IgD-negative memory B cell (primary cell): ENCODE data around the gene CLRN1. TPM values are rescaled to one million over a fixed set of nuclear protein-coding genes. Genes with fewer than 3 reads are reported as not detected.

ENCODE experiments used
- H3K27ac Mint-ChIP-seq, 3 donors: one replicate each; pipeline ENCODE4 v1.8.0; 2020 to 2022; ENCODE audit warnings: mild to moderate bottlenecking in 3 of 3, mixed read lengths in 3 of 3, moderate library complexity in 1 of 3
- H3K27me3 Mint-ChIP-seq: one replicate; pipeline ENCODE4 v1.8.0; 2021; ENCODE audit warnings: mixed read lengths
- H3K36me3 Mint-ChIP-seq: one replicate; pipeline ENCODE4 v1.8.0; 2020; ENCODE audit warnings: mild to moderate bottlenecking, mixed read lengths
- H3K4me1 Mint-ChIP-seq, 3 donors: one replicate each; pipeline ENCODE4 v1.8.0; 2020 to 2022; ENCODE audit warnings: mixed read lengths in 3 of 3, mild to moderate bottlenecking in 1 of 3
- H3K4me3 Mint-ChIP-seq, 4 donors: one replicate each; pipeline ENCODE4 v1.8.0; 2020 to 2022; ENCODE audit warnings: mild to moderate bottlenecking in 4 of 4, mixed read lengths in 4 of 4, moderate library complexity in 3 of 4
- H3K9me3 Mint-ChIP-seq, 3 donors: one replicate each; pipeline ENCODE4 v1.8.0; 2020 to 2021; ENCODE audit warnings: mixed read lengths in 3 of 3, mild to moderate bottlenecking in 1 of 3
- polyA plus RNA-seq: library from polyadenylated mRNA; unstranded; fragments of 300-500 nt; fragmentation: Illumina TruSeq; gene quantifications from one replicate; pipeline ENCODE4 v1.2.3, GENCODE V29; 2021

The CLRN1 gene
- polyA plus RNA-seq, 1 donor from 2014 or later = not detected

DNA sequence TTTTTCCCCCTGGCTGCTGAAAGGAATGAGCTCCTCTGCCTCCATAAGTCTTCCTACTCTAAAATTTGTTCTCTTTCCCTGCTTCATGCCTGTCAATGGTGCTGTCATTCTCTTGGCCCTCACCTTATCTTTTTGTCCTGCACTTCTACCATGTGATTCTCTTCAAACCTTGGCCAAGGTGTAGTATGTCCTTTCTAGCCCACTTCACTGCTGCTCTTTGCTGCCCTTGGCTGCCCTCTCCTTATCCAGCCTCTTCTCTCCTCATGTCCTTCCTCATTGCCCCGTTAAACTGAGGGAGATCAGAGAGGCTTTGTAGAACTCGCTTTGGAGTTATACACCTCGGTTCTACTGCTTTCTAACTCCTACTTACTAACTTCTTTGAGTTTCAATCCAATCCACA, 87.0 kb downstream of the CLRN1 start:
- H3K36me3 Mint-ChIP-seq = no peaks in the 10 kb centered on the region
- H3K9me3 Mint-ChIP-seq = peaks cover 2 to 4% (median 4%) of the 10 kb centered on the region in 3 donors
- H3K4me3 Mint-ChIP-seq = no peak overlapping the region
- no peak overlapping the region for H3K27ac Mint-ChIP-seq
- H3K4me1 Mint-ChIP-seq = no peaks in the 10 kb centered on the region
- peaks cover 7% of the 10 kb centered on the region for H3K27me3 Mint-ChIP-seq

DNA sequence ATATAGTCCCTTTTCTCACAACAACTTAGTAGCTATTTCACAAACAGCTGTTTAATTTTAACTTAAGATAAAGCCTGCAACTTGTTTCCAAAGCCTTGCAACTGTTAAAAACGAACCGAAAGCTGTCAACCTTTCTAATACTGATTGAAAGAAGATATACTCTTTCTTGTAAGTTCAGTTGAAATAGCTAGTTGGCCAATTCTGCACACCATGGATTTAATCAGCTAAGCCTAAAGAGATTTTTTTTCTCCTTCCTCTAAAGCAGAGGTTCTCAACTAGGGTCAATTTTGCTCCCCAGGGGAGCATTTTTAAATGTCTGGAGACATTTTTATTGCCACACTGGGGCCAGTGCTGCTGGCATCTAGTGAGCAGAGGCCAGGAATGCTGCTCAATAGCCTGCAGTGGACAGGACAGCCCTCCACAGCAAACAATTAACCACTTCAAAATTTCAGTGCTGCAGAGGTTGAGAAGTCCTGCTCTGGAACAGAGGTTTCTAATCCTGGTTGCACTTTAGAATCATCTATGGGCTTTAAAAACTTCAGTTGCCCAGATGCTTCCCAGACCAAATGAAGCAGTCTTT, 93.4 kb downstream of the CLRN1 start:
- Mint-ChIP-seq H3K27ac (no peak overlapping the region), H3K4me3 (no peak overlapping the region), H3K4me1 (no peaks in the 10 kb centered on the region), H3K27me3 (peaks cover 1% of the 10 kb centered on the region), H3K9me3 (no peaks in the 10 kb centered on the region), H3K36me3 (no peaks in the 10 kb centered on the region)

DNA sequence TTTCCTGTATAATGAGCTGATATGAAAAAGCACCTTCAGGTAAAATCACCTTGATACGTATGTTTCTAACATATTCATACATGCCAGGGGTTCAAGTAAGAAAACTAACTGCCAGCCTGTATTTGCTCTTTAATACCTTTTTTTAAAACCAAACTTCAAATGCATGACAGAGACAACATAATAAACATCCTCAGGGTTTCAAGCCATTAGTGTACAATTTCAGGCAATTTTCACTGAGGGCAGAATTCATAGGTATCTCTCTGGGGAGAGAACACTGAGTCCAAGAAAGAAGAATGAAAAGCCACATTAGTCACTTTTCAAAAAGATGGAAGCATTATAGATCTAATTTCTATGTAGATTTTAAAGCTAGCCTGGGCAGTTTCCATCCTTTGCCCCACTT, 94.2 kb downstream of the CLRN1 start:
- no peaks in the 10 kb centered on the region for H3K36me3 Mint-ChIP-seq
- H3K27me3 Mint-ChIP-seq = peaks cover under 1% of the 10 kb centered on the region
- no peaks in the 10 kb centered on the region for H3K9me3 Mint-ChIP-seq
- H3K27ac Mint-ChIP-seq = no peak overlapping the region
- no peaks in the 10 kb centered on the region for H3K4me1 Mint-ChIP-seq
- no peak overlapping the region for H3K4me3 Mint-ChIP-seq

DNA sequence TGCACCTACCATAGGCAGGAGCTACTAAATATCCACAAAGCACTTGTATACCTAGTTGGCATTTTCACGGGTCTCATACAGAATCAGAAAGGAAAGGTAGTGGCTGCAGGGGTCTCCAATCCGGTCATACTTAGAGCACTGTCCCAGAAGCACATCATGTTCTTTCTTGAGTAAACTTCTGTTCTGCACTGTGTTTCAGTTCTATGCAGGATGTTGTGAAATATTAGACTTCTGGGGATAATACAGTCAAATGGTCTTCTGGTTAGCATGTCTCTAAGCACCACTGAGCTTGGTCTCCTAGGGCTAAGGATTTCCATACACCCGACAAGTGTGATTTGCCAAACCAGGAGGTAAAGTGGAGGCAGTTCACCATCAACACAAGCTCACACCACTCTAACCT, 95.2 kb downstream of the CLRN1 start:
- Mint-ChIP-seq H3K4me1 (no peaks in the 10 kb centered on the region), H3K27me3 (no peaks in the 10 kb centered on the region), H3K4me3 (no peak overlapping the region), H3K27ac (no peak overlapping the region), H3K9me3 (no peaks in the 10 kb centered on the region), H3K36me3 (no peaks in the 10 kb centered on the region)

DNA sequence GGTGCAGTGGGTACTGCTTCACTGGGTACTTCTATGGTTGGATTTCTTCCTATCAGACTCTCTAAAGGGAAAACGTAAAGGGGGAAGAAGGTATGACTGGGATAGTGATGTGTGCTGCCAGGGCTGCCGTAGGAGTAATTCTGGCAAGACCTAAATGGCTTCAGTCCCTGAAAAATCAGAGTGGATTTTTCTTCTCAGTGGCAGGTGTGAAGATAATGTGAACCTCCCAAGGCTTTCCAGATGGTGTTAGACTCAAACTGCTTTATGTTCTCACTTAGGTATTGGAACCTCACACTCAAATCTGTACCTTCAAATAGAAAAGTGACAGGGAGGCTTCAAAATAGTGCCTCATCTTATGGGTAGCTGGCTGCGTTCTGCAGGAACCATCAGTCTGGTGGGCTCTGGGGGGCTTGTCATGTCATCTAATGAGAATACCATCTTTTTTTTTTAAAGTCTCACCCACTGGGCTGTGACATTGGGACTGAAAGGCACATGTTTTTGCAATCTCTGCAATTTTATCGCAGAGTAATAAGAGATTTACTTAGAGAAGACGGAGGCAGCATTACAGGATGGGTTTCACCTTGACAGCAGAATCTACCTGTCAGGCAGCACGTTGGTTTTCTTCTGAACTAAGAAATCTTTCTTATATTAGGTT, 95.8 kb downstream of the CLRN1 start:
- no peaks in the 10 kb centered on the region for H3K4me1 Mint-ChIP-seq

More for the DNA sequence above, 95.8 kb downstream of the CLRN1 start:
- Mint-ChIP-seq H3K9me3 (no peaks in the 10 kb centered on the region), H3K36me3 (no peaks in the 10 kb centered on the region), H3K4me3 (no peak overlapping the region), H3K27ac (no peak overlapping the region), H3K27me3 (no peaks in the 10 kb centered on the region)

Other genes starting within 250 kb of the CLRN1 start
- gene SIAH2, start 209.6 kb downstream of the CLRN1 start, polyA plus RNA-seq = 23.1 TPM
- not detected for gene MINDY4B, start 67.3 kb downstream of the CLRN1 start, polyA plus RNA-seq
- 0.05 TPM for gene MED12L, start 112.9 kb upstream of the CLRN1 start, polyA plus RNA-seq
- gene GPR171, start 230.5 kb upstream of the CLRN1 start, polyA plus RNA-seq = 1.1 TPM